HFFc6 (cell line): Measurements from ENCODE around the gene MRPL32. TPM values are rescaled to one million over a fixed set of nuclear protein-coding genes. Genes with fewer than 3 reads are reported as not detected.

Experiments
- DNase-seq: peaks from one replicate; pipeline ENCODE4 v3.0.0-alpha.2; 2018
- H3K27ac Mint-ChIP-seq: 2 replicates; pipeline ENCODE4 v1.8.0; 2020; ENCODE audit warnings: mild to moderate bottlenecking, mixed read lengths
- H3K27me3 Mint-ChIP-seq: 2 replicates; pipeline ENCODE4 v1.8.0; 2021; ENCODE audit warnings: mild to moderate bottlenecking, moderate library complexity, mixed read lengths; ENCODE audit not compliant: insufficient read depth
- H3K36me3 Mint-ChIP-seq: 2 replicates; pipeline ENCODE4 v1.8.0; 2021; ENCODE audit warnings: low read depth, mixed read lengths
- H3K4me1 Mint-ChIP-seq: 2 replicates; pipeline ENCODE4 v1.8.0; 2020; ENCODE audit warnings: low read depth, mixed read lengths
- H3K4me3 Mint-ChIP-seq: 2 replicates; pipeline ENCODE4 v1.8.0; 2020; ENCODE audit warnings: mild to moderate bottlenecking, moderate library complexity, mixed read lengths
- H3K9me3 Mint-ChIP-seq: 2 replicates; pipeline ENCODE4 v1.8.0; 2020; ENCODE audit warnings: mild to moderate bottlenecking, mixed read lengths
- total RNA-seq, 6 experiments: library from RNA; stranded (reverse); fragmentation: NEBNext Ultra II Directional; extraction: Animal tissue kit (Norgen Biotek cat#: 25700); gene quantifications; 2 replicates in 1 of 6; 3 replicates in 5 of 6; pipeline ENCODE4 v1.2.3, GENCODE V29; 2021
- TF ChIP-seq, protein P1 (sequence below): fragments of 200-600 bp; sonication (generic); IDR thresholded peaks from 2 replicates; pipeline ENCODE4 v1.5.0; 2021; ENCODE audit warnings: antibody characterized with exemption, mild to moderate bottlenecking

Gene MRPL32
- total RNA-seq, 6 experiments from 2014 or later: 49.2 to 69.6 (median 58.8) TPM

DNA sequence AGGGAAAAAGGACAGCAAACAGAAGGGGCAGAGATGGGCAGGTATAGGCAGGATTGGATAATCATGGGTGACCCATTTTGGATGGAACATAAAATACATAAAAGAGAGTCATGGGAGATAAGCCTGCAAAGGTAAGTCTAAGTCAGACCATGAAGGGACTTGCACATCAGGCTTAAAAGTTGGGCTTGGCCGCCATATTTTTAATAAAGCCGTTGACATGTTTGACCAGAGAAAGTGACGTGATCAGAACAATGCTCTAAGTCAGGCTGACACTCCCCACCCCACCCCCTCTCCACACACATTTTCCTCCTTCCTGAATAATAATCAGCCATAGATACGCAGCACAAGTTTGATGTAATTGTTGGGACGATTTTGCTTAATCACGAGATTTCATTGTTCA is 54.0 kb downstream of the MRPL32 start:
- no peaks in the 10 kb centered on the region; the same call in 1 of the 2 replicates for H3K9me3 Mint-ChIP-seq
- TF ChIP-seq, protein P1, sequence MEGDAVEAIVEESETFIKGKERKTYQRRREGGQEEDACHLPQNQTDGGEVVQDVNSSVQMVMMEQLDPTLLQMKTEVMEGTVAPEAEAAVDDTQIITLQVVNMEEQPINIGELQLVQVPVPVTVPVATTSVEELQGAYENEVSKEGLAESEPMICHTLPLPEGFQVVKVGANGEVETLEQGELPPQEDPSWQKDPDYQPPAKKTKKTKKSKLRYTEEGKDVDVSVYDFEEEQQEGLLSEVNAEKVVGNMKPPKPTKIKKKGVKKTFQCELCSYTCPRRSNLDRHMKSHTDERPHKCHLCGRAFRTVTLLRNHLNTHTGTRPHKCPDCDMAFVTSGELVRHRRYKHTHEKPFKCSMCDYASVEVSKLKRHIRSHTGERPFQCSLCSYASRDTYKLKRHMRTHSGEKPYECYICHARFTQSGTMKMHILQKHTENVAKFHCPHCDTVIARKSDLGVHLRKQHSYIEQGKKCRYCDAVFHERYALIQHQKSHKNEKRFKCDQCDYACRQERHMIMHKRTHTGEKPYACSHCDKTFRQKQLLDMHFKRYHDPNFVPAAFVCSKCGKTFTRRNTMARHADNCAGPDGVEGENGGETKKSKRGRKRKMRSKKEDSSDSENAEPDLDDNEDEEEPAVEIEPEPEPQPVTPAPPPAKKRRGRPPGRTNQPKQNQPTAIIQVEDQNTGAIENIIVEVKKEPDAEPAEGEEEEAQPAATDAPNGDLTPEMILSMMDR: no peak
- no peak for DNase-seq
- no peak overlapping the region for H3K4me3 Mint-ChIP-seq
- no peaks in the 10 kb centered on the region for H3K36me3 Mint-ChIP-seq
- H3K4me1 Mint-ChIP-seq: no peaks in the 10 kb centered on the region
- H3K27ac Mint-ChIP-seq: no peak overlapping the region
- peaks cover 2% of the 10 kb centered on the region for H3K27me3 Mint-ChIP-seq

DNA sequence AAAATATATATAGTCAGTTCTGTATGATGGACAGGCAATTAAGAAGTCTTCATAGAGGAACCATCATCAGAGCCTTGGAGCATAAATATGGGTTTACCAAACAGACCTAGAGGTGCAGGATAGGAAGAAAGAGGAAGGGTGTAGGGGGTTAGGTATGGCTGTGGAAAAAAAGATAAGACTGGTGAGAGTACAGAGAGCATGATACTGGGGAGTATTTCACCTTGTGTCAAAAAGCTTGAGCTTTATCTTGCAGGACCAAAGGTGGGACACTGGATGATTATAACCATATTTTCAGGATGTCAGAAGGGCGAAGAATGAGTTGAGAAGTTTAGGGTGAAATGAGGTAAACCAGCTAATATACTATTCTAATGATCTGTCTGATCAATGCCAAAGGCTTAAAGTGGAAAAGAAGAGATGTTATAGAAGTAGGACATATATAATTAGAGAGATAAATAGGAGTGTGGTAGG is 54.6 kb downstream of the MRPL32 start:
- no peak for DNase-seq
- Mint-ChIP-seq H3K27me3 (peaks cover 2% of the 10 kb centered on the region), H3K36me3 (no peaks in the 10 kb centered on the region), H3K27ac (no peak overlapping the region), H3K4me3 (no peak overlapping the region), H3K4me1 (no peaks in the 10 kb centered on the region), H3K9me3 (no peaks in the 10 kb centered on the region; the same call in 1 of the 2 replicates)
- TF ChIP-seq, protein P1: no peak

Other genes starting within 250 kb of the MRPL32 start
- gene C7orf25, start 20.3 kb upstream of the MRPL32 start, total RNA-seq: 1 to 10 TPM; 4.3 to 8.3 (median 6.8) TPM
- 100 to 1,000 TPM; 105 to 140 (median 115) TPM for gene PSMA2, start 202 bp upstream of the MRPL32 start, total RNA-seq
- 1 to 10 TPM; 3.4 to 6.5 (median 5.3) TPM for gene HECW1, start 180.3 kb downstream of the MRPL32 start, total RNA-seq